A673 (cell line): ENCODE data around the gene NRDC. TPM values are rescaled to one million over a fixed set of nuclear protein-coding genes. Genes with fewer than 3 reads are reported as not detected.
"Not testable (repeated sequence)": the region's sequence is repeated elsewhere in the genome, so short reads cannot be mapped to it uniquely, and the experiment has no call there.

ENCODE experiments used
- BruUV-seq: library from RNA; stranded (reverse); fragments of 400-500 nt; replicated peaks from 2 replicates; lab custom pipeline; 2021; lab: Mats Ljungman, UMichigan
- CTCF ChIA-PET: fragments of 300-600 bp; sonication (Branson Sonifier 250); formaldehyde crosslinking; loops from one replicate; lab custom pipeline; 2022; ENCODE audit warnings: antibody characterized with exemption; lab: Charles Lee
- POLR2A ChIA-PET: fragments of 300-600 bp; sonication (Branson Sonifier 250); formaldehyde crosslinking; loops from one replicate; lab custom pipeline; 2022; ENCODE audit warnings: antibody characterized with exemption; ENCODE audit not compliant: low non-redundant PET; lab: Charles Lee
- DNase-seq: peaks from one replicate; pipeline ENCODE4 v3.0.0-alpha.2; 2015; ENCODE audit warnings: low spot score
- H3K27ac ChIP-seq: fragments of 200-600 bp; sonication (generic); 2 replicates; pipeline ENCODE4 v1.5.1; 2016; ENCODE audit warnings: mixed run types, low read depth, mild to moderate bottlenecking, mixed read lengths, antibody characterized with exemption, low read length; ENCODE audit not compliant: poor library complexity, severe bottlenecking
- H3K27me3 ChIP-seq: fragments of 200-600 bp; sonication (generic); replicated peaks from 2 replicates; pipeline ENCODE4 v1.6.1; 2017; ENCODE audit warnings: mixed run types, low read depth, mild to moderate bottlenecking, mixed read lengths, antibody characterized with exemption, low read length; ENCODE audit not compliant: insufficient read depth, poor library complexity
- H3K36me3 ChIP-seq: fragments of 200-600 bp; sonication (generic); 2 replicates; pipeline ENCODE4 v1.6.1; 2016; ENCODE audit warnings: mixed run types, mild to moderate bottlenecking, mixed read lengths, antibody characterized with exemption, low read length; ENCODE audit not compliant: insufficient read depth, poor library complexity, severe bottlenecking
- H3K4me1 ChIP-seq: fragments of 200-600 bp; sonication (generic); 2 replicates; pipeline ENCODE4 v1.6.1; 2017; ENCODE audit warnings: mixed run types, mild to moderate bottlenecking, mixed read lengths, antibody characterized with exemption, low read length; ENCODE audit not compliant: insufficient read depth, poor library complexity, severe bottlenecking
- H3K4me3 ChIP-seq: fragments of 200-600 bp; sonication (generic); 2 replicates; pipeline ENCODE4 v1.5.1; 2016; ENCODE audit warnings: low read depth, mixed run types, mild to moderate bottlenecking, mixed read lengths, low read length; ENCODE audit not compliant: poor library complexity, severe bottlenecking
- H3K9me3 ChIP-seq: fragments of 200-600 bp; sonication (generic); 2 replicates; pipeline ENCODE4 v1.6.1; 2016; ENCODE audit warnings: mixed run types, low read depth, mild to moderate bottlenecking, mixed read lengths, antibody characterized with exemption, low read length; ENCODE audit not compliant: poor library complexity, severe bottlenecking
- EZH2 ChIP-seq: fragments of 200-600 bp; sonication (generic); IDR thresholded peaks from 2 replicates; pipeline ENCODE4 v1.6.1; 2017; ENCODE audit warnings: borderline replicate concordance, low read depth, mild to moderate bottlenecking, mixed read lengths, antibody characterized with exemption, low read length; ENCODE audit not compliant: poor library complexity, severe bottlenecking
- intact Hi-C: fragments of 100-400 bp; cut with micrococcal nuclease; formaldehyde crosslinking; loops from one replicate; pipeline ENCODE4 v1.10.0; 2022; ENCODE audit not compliant: unreplicated experiment
- total RNA-seq: library from RNA; stranded (reverse); gene quantifications from 2 replicates; pipeline ENCODE4 v1.2.3, GENCODE V29; 2021
- TF ChIP-seq, protein P1 (sequence below): fragments of 300-800, 200-600 bp; sonication (generic); conservative IDR thresholded peaks from 2 replicates; pipeline ENCODE4 v1.5.1; 2017; ENCODE audit warnings: low read depth, mild to moderate bottlenecking, antibody characterized with exemption, low read length, moderate library complexity, mixed read lengths

NRDC gene
- total RNA-seq, 1 experiment from 2014 or later = 1,009 TPM

DNA sequence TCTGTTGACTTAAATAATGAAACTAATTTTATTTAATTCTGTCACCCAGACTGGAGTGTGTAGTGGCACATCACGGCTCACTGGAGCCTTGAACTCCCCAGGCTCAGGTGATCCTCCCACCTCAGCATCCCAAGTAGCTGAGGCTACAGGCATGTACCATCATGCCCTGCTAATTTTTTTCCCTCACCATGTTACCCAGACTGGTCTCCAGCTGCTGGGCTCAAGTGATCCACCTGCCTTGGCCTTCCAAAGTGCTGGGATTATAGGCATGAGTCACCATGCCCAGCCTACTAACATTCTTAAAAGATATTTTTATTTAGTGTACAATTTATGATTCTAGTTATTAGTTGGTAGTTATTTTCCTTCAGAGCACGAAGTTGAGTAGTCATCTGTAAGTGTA, 49.5 kb downstream of the NRDC start:
- ChIA-PET POLR2A (interaction anchor here (0.7 kb wide), 1 partner anchor 128 kb away, joined by 7 read pairs; no protein-coding TSS in a partner anchor), CTCF (no interaction called here)
- H3K9me3 ChIP-seq = peaks cover 5% of the 10 kb centered on the region
- peaks cover 5% of the 10 kb centered on the region for H3K4me1 ChIP-seq
- TSS peak; percentile 2 for BruUV-seq
- TF ChIP-seq, protein P1, sequence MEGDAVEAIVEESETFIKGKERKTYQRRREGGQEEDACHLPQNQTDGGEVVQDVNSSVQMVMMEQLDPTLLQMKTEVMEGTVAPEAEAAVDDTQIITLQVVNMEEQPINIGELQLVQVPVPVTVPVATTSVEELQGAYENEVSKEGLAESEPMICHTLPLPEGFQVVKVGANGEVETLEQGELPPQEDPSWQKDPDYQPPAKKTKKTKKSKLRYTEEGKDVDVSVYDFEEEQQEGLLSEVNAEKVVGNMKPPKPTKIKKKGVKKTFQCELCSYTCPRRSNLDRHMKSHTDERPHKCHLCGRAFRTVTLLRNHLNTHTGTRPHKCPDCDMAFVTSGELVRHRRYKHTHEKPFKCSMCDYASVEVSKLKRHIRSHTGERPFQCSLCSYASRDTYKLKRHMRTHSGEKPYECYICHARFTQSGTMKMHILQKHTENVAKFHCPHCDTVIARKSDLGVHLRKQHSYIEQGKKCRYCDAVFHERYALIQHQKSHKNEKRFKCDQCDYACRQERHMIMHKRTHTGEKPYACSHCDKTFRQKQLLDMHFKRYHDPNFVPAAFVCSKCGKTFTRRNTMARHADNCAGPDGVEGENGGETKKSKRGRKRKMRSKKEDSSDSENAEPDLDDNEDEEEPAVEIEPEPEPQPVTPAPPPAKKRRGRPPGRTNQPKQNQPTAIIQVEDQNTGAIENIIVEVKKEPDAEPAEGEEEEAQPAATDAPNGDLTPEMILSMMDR = no peak
- no peak for TF ChIP-seq EZH2
- no peak overlapping the region for H3K4me3 ChIP-seq
- H3K27me3 ChIP-seq = no peaks in the 10 kb centered on the region
- H3K27ac ChIP-seq = no peak overlapping the region
- no peak for DNase-seq
- H3K36me3 ChIP-seq = peaks cover 100% of the 10 kb centered on the region
- intact Hi-C loops = loop anchor here (5.0 kb wide), 1 partner anchor 173 kb away; no protein-coding TSS in a partner anchor

DNA sequence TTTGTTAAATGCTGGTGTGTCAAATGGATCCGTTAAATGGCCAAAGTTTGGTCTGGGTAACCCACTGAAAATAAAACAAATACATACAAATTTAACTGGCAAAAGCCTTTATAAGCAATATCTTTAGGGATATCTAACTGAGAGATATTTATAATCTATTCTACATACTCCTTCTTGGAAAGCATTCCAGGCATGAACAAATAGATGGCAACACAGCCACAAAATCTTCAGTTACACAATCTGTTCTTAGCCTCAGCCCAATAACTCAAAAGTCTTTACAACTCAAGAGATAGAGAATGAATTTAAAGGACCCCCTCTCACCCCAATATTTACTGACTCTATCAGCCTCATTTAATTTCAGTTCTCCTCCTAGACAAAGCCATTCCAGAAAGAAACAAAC, 58.7 kb downstream of the NRDC start:
- no peak for DNase-seq
- ChIA-PET CTCF (no interaction called here), POLR2A (no interaction called here)
- H3K27ac ChIP-seq = peak overlapping the region; percentile 32
- no TSS peak for BruUV-seq
- no peak overlapping the region for H3K4me3 ChIP-seq
- H3K36me3 ChIP-seq = peaks cover 98% of the 10 kb centered on the region
- intact Hi-C loops = no loop called here
- no peak for TF ChIP-seq EZH2
- TF ChIP-seq, protein P1 = no peak
- peaks cover 3% of the 10 kb centered on the region for H3K4me1 ChIP-seq
- H3K27me3 ChIP-seq = no peaks in the 10 kb centered on the region
- no peaks in the 10 kb centered on the region for H3K9me3 ChIP-seq

DNA sequence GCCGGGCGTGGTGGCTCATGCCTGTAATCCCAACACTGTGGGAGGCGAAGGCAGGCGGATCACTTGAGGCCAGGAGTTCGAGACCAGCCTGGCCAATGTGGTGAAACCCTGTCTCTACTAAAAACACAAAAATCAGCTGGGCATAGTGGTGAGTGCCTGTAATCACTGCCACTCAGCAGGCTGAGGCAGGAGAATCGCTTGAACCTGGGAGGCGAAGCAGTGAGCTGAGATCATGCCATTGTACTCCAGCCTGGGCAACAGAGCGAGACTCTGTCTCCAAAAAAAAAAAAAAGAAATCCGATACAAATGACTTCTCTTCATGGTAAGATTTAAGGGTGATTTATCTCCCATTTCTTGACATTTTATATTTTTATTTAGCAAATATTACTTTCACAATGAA, 59.5 kb downstream of the NRDC start:
- CTCF ChIA-PET = interaction anchor here (0.7 kb wide), 1 partner anchor 9 kb away, joined by 3 read pairs; no protein-coding TSS in a partner anchor
- POLR2A ChIA-PET, DNase-seq, H3K4me1 ChIP-seq, H3K27me3 ChIP-seq, H3K4me3 ChIP-seq, H3K9me3 ChIP-seq, intact Hi-C loops, BruUV-seq: not testable (repeated sequence)
- Histone ChIP-seq H3K36me3 (peaks cover 98% of the 10 kb centered on the region), H3K27ac (peak overlapping the region; percentile 32)

DNA sequence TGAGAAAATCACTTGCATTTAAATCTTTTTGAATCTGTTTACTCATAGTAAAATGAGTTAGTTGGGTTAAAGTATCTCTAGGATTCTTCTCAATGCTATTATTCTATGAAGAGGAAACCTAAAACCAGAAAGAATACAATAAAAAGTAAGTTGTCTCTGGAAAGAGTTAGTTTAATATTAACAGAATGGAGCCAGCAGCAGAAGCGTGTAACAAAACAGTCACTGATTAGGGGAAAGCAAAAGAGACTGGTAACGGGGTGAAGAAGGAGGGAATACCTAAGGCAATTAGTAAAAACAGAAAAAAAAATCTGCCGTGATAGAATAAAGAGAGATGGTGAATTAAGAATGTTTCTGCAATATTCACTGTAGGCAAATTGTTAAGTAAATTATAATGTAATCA, 60.0 kb downstream of the NRDC start:
- Histone ChIP-seq H3K4me3 (no peak overlapping the region), H3K27me3 (no peaks in the 10 kb centered on the region), H3K27ac (peak overlapping the region; percentile 43), H3K9me3 (no peaks in the 10 kb centered on the region), H3K4me1 (peaks cover 3% of the 10 kb centered on the region), H3K36me3 (peaks cover 98% of the 10 kb centered on the region)
- intact Hi-C loops = no loop called here
- ChIA-PET CTCF (interaction anchor here (0.7 kb wide), 1 partner anchor 8 kb away, joined by 3 read pairs; no protein-coding TSS in a partner anchor), POLR2A (no interaction called here)
- no peak for DNase-seq
- no TSS peak for BruUV-seq
- TF ChIP-seq, protein P1 = no peak
- TF ChIP-seq EZH2 = no peak
